ENCODE measurements around the gene BUD31. TPM values are rescaled to one million over a fixed set of nuclear protein-coding genes. Genes with fewer than 3 reads are reported as not detected.

Gene BUD31
- total and polyA plus RNA-seq, 2 of the 8 experiments (the other 6 are each of a cell fraction or from before 2014, with no cell fraction given): 46.7 to 114 TPM

DNA sequence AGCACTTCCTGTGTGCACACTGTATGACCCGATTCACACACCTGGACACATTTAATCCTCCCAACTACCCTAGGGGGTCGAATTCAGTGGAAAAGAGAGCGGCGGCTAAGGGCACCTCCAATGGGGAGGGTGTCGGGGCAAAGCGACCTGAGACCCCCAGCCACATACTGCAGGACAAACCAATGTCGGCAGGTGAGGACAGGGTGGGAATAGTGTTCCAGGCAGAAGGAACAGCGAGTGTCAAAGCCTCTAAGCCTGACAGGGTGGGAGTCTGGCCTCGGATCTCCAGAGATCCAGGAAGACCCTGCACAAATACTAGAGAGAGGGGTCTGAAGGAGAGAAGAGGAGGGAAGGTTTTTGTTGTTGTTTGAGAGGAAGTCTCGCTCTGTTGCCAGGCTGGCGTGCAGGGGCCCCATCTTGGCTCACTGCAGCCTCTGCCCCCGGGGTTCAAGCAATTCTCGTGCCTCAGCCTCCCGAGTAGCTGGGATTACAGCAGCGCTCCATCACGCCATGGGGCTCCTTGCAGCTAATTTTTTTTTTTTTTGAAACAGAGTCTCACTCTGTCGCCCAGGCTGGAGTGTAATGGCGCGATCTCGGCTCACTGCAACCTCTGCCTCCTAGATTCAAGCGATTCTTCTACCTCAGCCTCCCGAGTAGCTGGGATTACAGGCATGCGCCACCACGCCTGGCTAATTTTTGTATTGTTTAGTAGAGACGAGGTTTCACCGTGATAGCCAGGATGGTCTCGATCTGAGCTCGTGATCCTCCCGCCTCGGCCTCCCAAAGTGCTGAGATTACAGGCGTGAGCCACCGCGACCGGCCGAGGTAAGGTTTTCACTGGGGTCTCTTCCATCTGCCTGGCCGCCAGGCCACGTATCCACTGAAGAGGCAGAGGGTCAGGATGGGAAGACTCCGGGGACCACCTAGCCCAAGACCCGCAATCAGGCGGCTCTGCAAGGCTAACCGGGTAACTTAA is 35.4 kb upstream of the BUD31 start:
- H3K27me3 ChIP-seq (replicated peaks in 1 of 4; ENCODE audit: control insufficient read depth in 3 of 4, extremely low read depth in 1 of 4, insufficient read depth in 3 of 4, low read length in 3 of 4): no peaks in the 10 kb centered on the region
- H3K14ac ChIP-seq (ENCODE audit: insufficient read length): no peak overlapping the region
- no peak overlapping the region for H4K91ac ChIP-seq (replicated peaks; ENCODE audit: insufficient read length, low read length)
- H3K4me2 ChIP-seq (ENCODE audit: insufficient read depth in 1 of 2, low read depth in 2 of 2, low read length in 2 of 2): peak overlapping the region; percentile 47 to 79
- H2BK12ac ChIP-seq (ENCODE audit: low read depth, low read length): no peak overlapping the region
- H4K20me1 ChIP-seq (replicated peaks in 1 of 2; ENCODE audit: control insufficient read depth in 1 of 2, insufficient read depth in 2 of 2, low read length in 2 of 2): peaks cover 2 to 4% of the 10 kb centered on the region in 2 experiments
- no peak overlapping the region for H2BK15ac ChIP-seq (ENCODE audit: low read length)
- no peak overlapping the region; the same call in 1 of the 2 replicates for H3K18ac ChIP-seq (ENCODE audit: extremely low read depth, low read length)
- POLR2A ChIA-PET (ENCODE audit: partially characterized antibody): interaction anchor here (0.6 to 5.5 kb wide), 12 partner anchors 8 to 347 kb away, joined by 3 to 49 read pairs (median 4); partner anchors contain the start of genes BUD31 and PDAP1
- H2BK120ac ChIP-seq (replicated peaks; ENCODE audit: low read depth, low read length): no peak overlapping the region
- H3K79me2 ChIP-seq (ENCODE audit: control insufficient read depth in 1 of 2, insufficient read depth in 2 of 2, low read length in 2 of 2): peaks cover 0 to 5% of the 10 kb centered on the region in 2 experiments; a peak in 2 of 4 replicates
- no peak overlapping the region for H3K23ac ChIP-seq (ENCODE audit: insufficient read length)
- no peak overlapping the region for H2AK5ac ChIP-seq (ENCODE audit: low read depth, low read length)
- FAIRE-seq (no peak), DNase-seq (ENCODE audit: low read depth in 1 of 2, low spot score in 2 of 2) (no peak)
- H4K8ac ChIP-seq (ENCODE audit: extremely low read depth, insufficient read depth, low read length): no peak overlapping the region
- H3K4me3 ChIP-seq (ENCODE audit: extremely low read depth in 1 of 4, insufficient read depth in 2 of 4, low read depth in 3 of 4, low read length in 4 of 4): peak overlapping the region; percentile 65 to 95 (median 70)
- no peak overlapping the region for H3K4ac ChIP-seq (replicated peaks; ENCODE audit: insufficient read length, low read depth, low read length)
- H2BK5ac ChIP-seq (ENCODE audit: low read depth, low read length): no peak overlapping the region
- H3K36me3 ChIP-seq (ENCODE audit: control insufficient read depth in 2 of 4, insufficient read depth in 4 of 4, low read length in 3 of 4): peaks cover 0 to 3% (median 0%) of the 10 kb centered on the region in 4 experiments; a peak in 1 of 8 replicates
- H3K9me3 ChIP-seq (ENCODE audit: insufficient read depth in 2 of 2, low read depth in 1 of 2, low read length in 1 of 2): no peaks in the 10 kb centered on the region
- H3K27ac ChIP-seq (ENCODE audit: low read depth, low read length): no peak overlapping the region; the same call in 1 of the 2 replicates
- H3K23me2 ChIP-seq (ENCODE audit: low read depth, low read length): 0 out of 2 replicates have a peak, but pooled peaks cover 6% of the 10 kb centered on the region
- no peak overlapping the region for H4K5ac ChIP-seq (ENCODE audit: insufficient read length, low read depth, low read length)
- H3K9ac ChIP-seq (replicated peaks in 1 of 4; ENCODE audit: extremely low read depth in 1 of 4, low read depth in 3 of 4, low read length in 3 of 4): no peak overlapping the region
- H3K56ac ChIP-seq (replicated peaks; ENCODE audit: insufficient read length, low read depth, low read length): no peak overlapping the region
- peaks cover 3% of the 10 kb centered on the region; the same call in 1 of the 2 replicates for H3K79me1 ChIP-seq (ENCODE audit: low read depth, low read length)
- CTCF ChIA-PET (ENCODE audit: partially characterized antibody): interaction anchor here (0.6 to 1.9 kb wide), 6 partner anchors 8 to 63 kb away, joined by 3 to 8 read pairs (median 4); no protein-coding TSS in a partner anchor
- WGBS, 2 experiments (ENCODE audit: extremely low coverage in 1 of 2, insufficient coverage in 1 of 2, insufficient read length in 1 of 2, insufficient replicate concordance in 2 of 2, low coverage in 1 of 2, low lambda C conversion rate in 2 of 2, missing lambda C conversion rate in 1 of 2): 77% methylated on average over 41 of the region's 41 CpGs; no CpG with 5 or more reads in 1 of the 2 experiments
- H2AFZ ChIP-seq (ENCODE audit: low read length): no peak overlapping the region; the same call in 1 of the 2 replicates
- H2BK20ac ChIP-seq (ENCODE audit: low read length): no peak overlapping the region
- peaks cover 0 to 2% (median 0%) of the 10 kb centered on the region in 4 experiments; a peak in 1 of 7 replicates for H3K4me1 ChIP-seq (replicated peaks in 1 of 4; ENCODE audit: control insufficient read depth in 3 of 4, insufficient read depth in 4 of 4, low read length in 3 of 4)
- TF ChIP-seq TEAD4 (IDR thresholded peaks at IDR 0.05; ENCODE audit: low read depth, low read length) (no peak), TBP (IDR thresholded peaks at IDR 0.05; ENCODE audit: low read depth, low read length) (no peak), CREB1 (IDR thresholded peaks at IDR 0.05) (no peak), FOSL1 (IDR thresholded peaks at IDR 0.05; ENCODE audit: insufficient read depth, low read depth, low read length) (no peak), KDM4A (IDR thresholded peaks at IDR 0.05; ENCODE audit: low read depth, low read length, severe bottlenecking) (no peak), SIN3A (conservative IDR thresholded peaks at IDR 0.05 in 1 of 2, IDR thresholded peaks at IDR 0.05 in 1 of 2; ENCODE audit: low read depth in 1 of 2, low read length in 2 of 2) (no peak), GABPA (IDR thresholded peaks at IDR 0.05; ENCODE audit: borderline replicate concordance, insufficient read depth, low read length) (no peak), SAP30 (IDR thresholded peaks at IDR 0.05; ENCODE audit: insufficient read depth, insufficient replicate concordance, low read length) (no peak), SP2 (IDR thresholded peaks at IDR 0.05; ENCODE audit: low read length) (no peak), ZNF274 (IDR thresholded peaks at IDR 0.05; ENCODE audit: borderline replicate concordance, extremely low read depth, low read length) (no peak)
